HCT116 (cell line): ENCODE results near the gene ZNF529. TPM values are rescaled to one million over a fixed set of nuclear protein-coding genes. Genes with fewer than 3 reads are reported as not detected.

Experiments
- ATAC-seq: fragments of 200-7000 bp; cut with Tn5 transposase; 2 replicates; pipeline ENCODE4 v1.9.1; 2020; ENCODE audit warnings: mild to moderate bottlenecking, moderate library complexity
- BruUV-seq: library from RNA; stranded (reverse); fragments of 400-500 nt; replicated peaks from 2 replicates; lab custom pipeline; 2021; lab: Mats Ljungman, UMichigan
- CTCF ChIA-PET: fragments of 300-600 bp; sonication (Branson Sonifier 250); formaldehyde crosslinking; loops from one replicate; lab custom pipeline; 2021; ENCODE audit warnings: antibody characterized with exemption; lab: Charles Lee
- POLR2A ChIA-PET: fragments of 300-600, 350-600 bp; sonication (Branson Sonifier 250); formaldehyde crosslinking; loops from one replicate; lab custom pipeline; 2021; ENCODE audit warnings: antibody characterized with exemption; lab: Charles Lee
- RAD21 ChIA-PET, 2 experiments: fragments of 300-600 bp; sonication (Branson Sonifier 250); formaldehyde crosslinking; loops; one replicate each; lab custom pipeline; 2023; ENCODE audit warnings: low total read pairs in 2 of 2; ENCODE audit not compliant: uncharacterized antibody in 2 of 2, unreplicated experiment in 2 of 2, low non-redundant PET in 1 of 2; lab: Charles Lee
- DNase-seq: peaks from one replicate; pipeline ENCODE4 v3.0.0-alpha.2; 2010; ENCODE audit warnings: low read depth, low spot score
- H2AFZ ChIP-seq: fragments of 200-600 bp; shearing (Covaris generic), sonication (generic); 2 replicates; pipeline ENCODE4 v1.6.1; 2017; ENCODE audit warnings: low read depth, mixed run types, mixed read lengths, antibody characterized with exemption, low read length; ENCODE audit not compliant: poor library complexity, severe bottlenecking
- H3K27ac ChIP-seq: 2 replicates; pipeline ENCODE4 v1.5.1; 2012; ENCODE audit warnings: low read depth, low read length
- H3K27me3 ChIP-seq: fragments of 200-600 bp; sonication (generic); 2 replicates; pipeline ENCODE4 v1.6.1; 2016; ENCODE audit warnings: mixed run types, low read length, mixed read lengths; ENCODE audit not compliant: insufficient read depth
- H3K36me3 ChIP-seq, 2 experiments: fragments of 200-500 bp in 1 of 2; fragments of 200-600 bp in 1 of 2; sonication (Bioruptor generic) in 1 of 2; sonication (generic) in 1 of 2; 2 replicates each; pipeline versions ENCODE4 v1.5.1 to v1.6.1; 2014 to 2016; ENCODE audit warnings: low read length in 2 of 2, inconsistent platforms in 1 of 2, mixed read lengths in 1 of 2, mixed run types in 1 of 2; ENCODE audit not compliant: insufficient read depth in 2 of 2, control insufficient read depth in 1 of 2
- H3K4me1 ChIP-seq, 2 experiments: fragments of 200-600 bp in 1 of 2; sonication (generic) in 1 of 2; 2 replicates each; pipeline versions ENCODE4 v1.5.1 to v1.6.1; 2012 to 2017; ENCODE audit warnings: low read length in 2 of 2, inconsistent platforms in 1 of 2, mild to moderate bottlenecking in 1 of 2, mixed read lengths in 1 of 2, mixed run types in 1 of 2, moderate library complexity in 1 of 2; ENCODE audit not compliant: insufficient read depth in 2 of 2, control insufficient read depth in 1 of 2
- H3K4me2 ChIP-seq: fragments of 200-600 bp; sonication (generic); 2 replicates; pipeline ENCODE4 v1.6.1; 2017; ENCODE audit warnings: mixed run types, low read length, mixed read lengths
- H3K4me3 ChIP-seq, 2 experiments: fragments of 200-600 bp in 1 of 2; sonication (generic) in 1 of 2; replicated peaks in 1 of 2; 2 replicates each; pipeline ENCODE4 v1.5.1; 2011 to 2016; ENCODE audit warnings: low read length in 2 of 2, control low read depth in 1 of 2, low read depth in 1 of 2, mild to moderate bottlenecking in 1 of 2, mixed read lengths in 1 of 2, mixed run types in 1 of 2
- H3K79me2 ChIP-seq: fragments of 200-600 bp; sonication (generic); 2 replicates; pipeline ENCODE4 v1.6.1; 2017; ENCODE audit warnings: mild to moderate bottlenecking, mixed run types, low read length, moderate library complexity, mixed read lengths; ENCODE audit not compliant: insufficient read depth
- H3K9ac ChIP-seq: fragments of 200-600 bp; sonication (generic); 2 replicates; pipeline ENCODE4 v1.6.1; 2016; ENCODE audit warnings: low read length, mixed read lengths
- H3K9me2 ChIP-seq: fragments of 200-600 bp; sonication (generic), shearing (Covaris generic); 2 replicates; pipeline ENCODE4 v1.6.1; 2017; ENCODE audit warnings: mixed run types, mild to moderate bottlenecking, moderate library complexity; ENCODE audit not compliant: insufficient read depth
- H3K9me3 ChIP-seq, 2 experiments: fragments of 200-500 bp in 1 of 2; fragments of 200-600 bp in 1 of 2; sonication (Bioruptor generic) in 1 of 2; sonication (generic) in 1 of 2; 2 replicates each; pipeline ENCODE4 v1.6.1; 2014 to 2017; ENCODE audit warnings: low read length in 2 of 2, mixed read lengths in 2 of 2, inconsistent platforms in 1 of 2, low read depth in 1 of 2, mild to moderate bottlenecking in 1 of 2, mixed run types in 1 of 2, moderate library complexity in 1 of 2; ENCODE audit not compliant: control insufficient read depth in 1 of 2, insufficient read depth in 1 of 2
- H4K20me1 ChIP-seq: fragments of 200-600 bp; sonication (generic), shearing (Covaris generic); 2 replicates; pipeline ENCODE4 v1.6.1; 2017; ENCODE audit warnings: mixed run types, mild to moderate bottlenecking, moderate library complexity; ENCODE audit not compliant: insufficient read depth
- ATF3 ChIP-seq: IDR thresholded peaks from 2 replicates; pipeline ENCODE4 v1.6.1; 2012
- CTCF ChIP-seq, 3 experiments: fragments of 200-600 bp in 1 of 3; sonication (generic) in 1 of 3; IDR thresholded peaks in 2 of 3; conservative IDR thresholded peaks in 1 of 3; 2 replicates each; pipeline ENCODE4 v1.5.1; 2012 to 2017; ENCODE audit warnings: low read depth in 2 of 3, low read length in 2 of 3, antibody characterized with exemption in 1 of 3, borderline replicate concordance in 1 of 3, control low read depth in 1 of 3, mild to moderate bottlenecking in 1 of 3, mixed read lengths in 1 of 3, mixed run types in 1 of 3, moderate library complexity in 1 of 3; ENCODE audit not compliant: insufficient read depth in 1 of 3
- EGR1 ChIP-seq: IDR thresholded peaks from 2 replicates; pipeline ENCODE4 v1.6.1; 2012; ENCODE audit warnings: low read depth
- EZH2phosphoT487 ChIP-seq: fragments of 200-600 bp; IDR thresholded peaks from 2 replicates; pipeline ENCODE4 v1.6.1; 2018; ENCODE audit warnings: antibody characterized with exemption, borderline replicate concordance
- FOSL1 ChIP-seq: IDR thresholded peaks from 2 replicates; pipeline ENCODE4 v1.6.1; 2012; ENCODE audit warnings: low read depth
- RAD21 ChIP-seq: IDR thresholded peaks from 2 replicates; pipeline ENCODE4 v1.6.1; 2012; ENCODE audit warnings: low read depth, mild to moderate bottlenecking
- REST ChIP-seq: IDR thresholded peaks from 2 replicates; pipeline ENCODE4 v1.6.1; 2012; ENCODE audit warnings: low read depth
- TCF7L2 ChIP-seq: IDR thresholded peaks from 2 replicates; pipeline ENCODE4 v1.7.0; 2011; ENCODE audit warnings: borderline replicate concordance, inconsistent platforms; ENCODE audit not compliant: insufficient read depth, insufficient read length; ENCODE audit errors: extremely low read depth
- ZNF274 ChIP-seq: fragments of 200-500 bp; sonication (Bioruptor generic); IDR thresholded peaks from 2 replicates; pipeline ENCODE4 v1.6.1; 2014; ENCODE audit warnings: mild to moderate bottlenecking, low read depth, low read length, inconsistent platforms
- intact Hi-C: fragments of 100-400 bp; cut with micrococcal nuclease; formaldehyde crosslinking; loops from 2 replicates; pipeline ENCODE4 v1.10.0; 2022
- total RNA-seq: library from RNA; stranded (reverse); gene quantifications from one replicate; pipeline ENCODE4 v1.2.1, GENCODE V29; 2021; ENCODE audit not compliant: unreplicated experiment
- TF ChIP-seq, protein P1 (sequence below): IDR thresholded peaks from 2 replicates; pipeline ENCODE4 v1.6.1; 2011; ENCODE audit warnings: mild to moderate bottlenecking, low read length, moderate library complexity; ENCODE audit not compliant: insufficient replicate concordance; ENCODE audit errors: extremely low read depth

The ZNF529 gene
- total RNA-seq, 1 experiment from 2014 or later: 0.30 TPM

GRCh38 chr19:36527873-36528193 is 45.3 kb downstream of the ZNF529 start:
- CTCF ChIA-PET: no interaction called here

More at GRCh38 chr19:36527873-36528193, 45.3 kb downstream of the ZNF529 start:
- Histone ChIP-seq H3K79me2 (no peaks in the 10 kb centered on the region), H3K27ac (no peak overlapping the region), H4K20me1 (no peaks in the 10 kb centered on the region), H3K4me3 (no peak overlapping the region), H2AFZ (no peak overlapping the region), H3K9me3 (peaks cover 7 to 8% of the 10 kb centered on the region in 2 experiments; a peak in 2 of 4 replicates), H3K4me1 (no peaks in the 10 kb centered on the region), H3K4me2 (no peak overlapping the region), H3K27me3 (no peaks in the 10 kb centered on the region), H3K9ac (no peak overlapping the region), H3K36me3 (no peaks in the 10 kb centered on the region), H3K9me2 (no peaks in the 10 kb centered on the region)
- no peak for DNase-seq
- POLR2A ChIA-PET: no interaction called here
- RAD21 ChIA-PET: no interaction called here
- TF ChIP-seq ATF3 (no peak), EGR1 (no peak), FOSL1 (no peak), EZH2phosphoT487 (no peak), ZNF274 (no peak), RAD21 (no peak), REST (no peak), CTCF (IDR thresholded peaks at IDR 0.05 in 2 of 3, conservative IDR thresholded peaks at IDR 0.05 in 1 of 3; ENCODE audit: borderline replicate concordance in 1 of 3, insufficient read depth in 1 of 3, low read depth in 2 of 3, low read length in 2 of 3) (no peak), TCF7L2 (no peak)
- TF ChIP-seq, protein P1, sequence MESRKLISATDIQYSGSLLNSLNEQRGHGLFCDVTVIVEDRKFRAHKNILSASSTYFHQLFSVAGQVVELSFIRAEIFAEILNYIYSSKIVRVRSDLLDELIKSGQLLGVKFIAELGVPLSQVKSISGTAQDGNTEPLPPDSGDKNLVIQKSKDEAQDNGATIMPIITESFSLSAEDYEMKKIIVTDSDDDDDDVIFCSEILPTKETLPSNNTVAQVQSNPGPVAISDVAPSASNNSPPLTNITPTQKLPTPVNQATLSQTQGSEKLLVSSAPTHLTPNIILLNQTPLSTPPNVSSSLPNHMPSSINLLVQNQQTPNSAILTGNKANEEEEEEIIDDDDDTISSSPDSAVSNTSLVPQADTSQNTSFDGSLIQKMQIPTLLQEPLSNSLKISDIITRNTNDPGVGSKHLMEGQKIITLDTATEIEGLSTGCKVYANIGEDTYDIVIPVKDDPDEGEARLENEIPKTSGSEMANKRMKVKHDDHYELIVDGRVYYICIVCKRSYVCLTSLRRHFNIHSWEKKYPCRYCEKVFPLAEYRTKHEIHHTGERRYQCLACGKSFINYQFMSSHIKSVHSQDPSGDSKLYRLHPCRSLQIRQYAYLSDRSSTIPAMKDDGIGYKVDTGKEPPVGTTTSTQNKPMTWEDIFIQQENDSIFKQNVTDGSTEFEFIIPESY: no peak
- no TSS peak for BruUV-seq
- intact Hi-C loops: no loop called here
- ATAC-seq: no peak
